Measurements from ENCODE around the gene GRB10. TPM values are rescaled to one million over a fixed set of nuclear protein-coding genes. Genes with fewer than 3 reads are reported as not detected.

Gene GRB10
- total RNA-seq, 4 donors from 2014 or later, result 8.8 to 55.7 (median 14.3) TPM

GRCh38 chr7:50662041-50662694, 120.5 kb downstream of the GRB10 start:
- 66% methylated on average over 4 of the region's 4 CpGs; no CpG with 5 or more reads in 1 of the 2 donors for WGBS, 2 donors (ENCODE audit: low coverage in 1 of 2)
- no peaks in the 10 kb centered on the region for H3K27me3 ChIP-seq
- H3K36me3 ChIP-seq, result no peaks in the 10 kb centered on the region
- DNase-seq, result no peak
- in situ Hi-C loops (cut with MboI; ENCODE audit: low pct_ligation_motif_present in 1 of 4, low pct_unique_long_range_greater_than_20kb in 1 of 4, low sequenced_read_pairs in 3 of 4) (loop anchor here in 3 of 4 donors (25.0 kb wide), 3 partner anchors 100 to 525 kb away; partner anchors contain the start of gene FIGNL1 (in 1 of the 3)), intact Hi-C loops (cut with DNase I; ENCODE audit: low total_unique reads) (no loop called here)
- no peak for TF ChIP-seq CTCF (IDR thresholded peaks at IDR 0.05)
- H3K9me3 ChIP-seq, result no peaks in the 10 kb centered on the region
- H3K4me3 ChIP-seq, result no peak overlapping the region
- H3K4me1 ChIP-seq, result peaks cover 3 to 31% (median 20%) of the 10 kb centered on the region in 4 donors
- H3K27ac ChIP-seq, result peak overlapping the region in 1 of 4 donors; percentile 50

- intact Hi-C loops (cut with DNase I; ENCODE audit: low total_unique reads), result no loop called here
- in situ Hi-C loops (cut with MboI; ENCODE audit: low pct_ligation_motif_present in 1 of 4, low pct_unique_long_range_greater_than_20kb in 1 of 4, low sequenced_read_pairs in 3 of 4), result loop anchor here in 3 of 4 donors (25.0 kb wide), 3 partner anchors 101 to 524 kb away; partner anchors contain the start of gene FIGNL1 (in 1 of the 3)
- Histone ChIP-seq H3K27me3 (no peaks in the 10 kb centered on the region), H3K4me3 (no peak overlapping the region), H3K27ac (peak overlapping the region in 2 of 4 donors; percentile 5 to 50), H3K9me3 (no peaks in the 10 kb centered on the region), H3K36me3 (no peaks in the 10 kb centered on the region), H3K4me1 (peaks cover 0 to 35% (median 21%) of the 10 kb centered on the region in 4 donors)
- DNase-seq, result no peak
- 45 to 57% methylated on average over 3 to 9 of the region's 9 CpGs for WGBS, 2 donors (ENCODE audit: low coverage in 1 of 2)
- TF ChIP-seq POLR2A (IDR thresholded peaks at IDR 0.05) (no peak), CTCF (IDR thresholded peaks at IDR 0.05) (no peak), EP300 (IDR thresholded peaks at IDR 0.05; ENCODE audit: low read depth) (no peak), POLR2AphosphoS5 (IDR thresholded peaks at IDR 0.05) (no peak)
Measured at GRCh38 chr7:50661345-50662040, 121.2 kb downstream of the GRB10 start.

- no peak for DNase-seq
- H3K27me3 ChIP-seq, result no peaks in the 10 kb centered on the region
- TF ChIP-seq CTCF (IDR thresholded peaks at IDR 0.05) (no peak), POLR2A (IDR thresholded peaks at IDR 0.05) (no peak), EP300 (IDR thresholded peaks at IDR 0.05; ENCODE audit: low read depth) (no peak), POLR2AphosphoS5 (IDR thresholded peaks at IDR 0.05) (no peak)
- intact Hi-C loops (cut with DNase I; ENCODE audit: low total_unique reads), result no loop called here
- no peaks in the 10 kb centered on the region for H3K9me3 ChIP-seq
- H3K36me3 ChIP-seq, result no peaks in the 10 kb centered on the region
- peaks cover 3 to 39% (median 20%) of the 10 kb centered on the region in 4 donors for H3K4me1 ChIP-seq
- H3K4me3 ChIP-seq, result no peak overlapping the region
- in situ Hi-C loops (cut with MboI; ENCODE audit: low pct_ligation_motif_present in 1 of 4, low pct_unique_long_range_greater_than_20kb in 1 of 4, low sequenced_read_pairs in 3 of 4), result loop anchor here in 3 of 4 donors (25.0 kb wide), 3 partner anchors 101 to 524 kb away; partner anchors contain the start of gene FIGNL1 (in 1 of the 3)
- no peak overlapping the region for H3K27ac ChIP-seq
- 85% methylated on average over 5 of the region's 5 CpGs; no CpG with 5 or more reads in 1 of the 2 donors for WGBS, 2 donors (ENCODE audit: low coverage in 1 of 2)
Measured at GRCh38 chr7:50660830-50661175, 121.9 kb downstream of the GRB10 start.

- WGBS, 2 donors (ENCODE audit: low coverage in 1 of 2), result 70 to 83% methylated on average over 11 to 30 of the region's 30 CpGs
- TF ChIP-seq EP300 (IDR thresholded peaks at IDR 0.05; ENCODE audit: low read depth), result no peak
- no peak for TF ChIP-seq POLR2AphosphoS5 (IDR thresholded peaks at IDR 0.05)
- no peak for TF ChIP-seq POLR2A (IDR thresholded peaks at IDR 0.05)
- TF ChIP-seq CTCF (IDR thresholded peaks at IDR 0.05), result no peak
- H3K27ac ChIP-seq, result no peak overlapping the region
- peak; percentile 44 for DNase-seq
- in situ Hi-C loops (cut with MboI; ENCODE audit: low pct_ligation_motif_present in 1 of 4, low pct_unique_long_range_greater_than_20kb in 1 of 4, low sequenced_read_pairs in 3 of 4), result loop anchor here in 3 of 4 donors (25.0 kb wide), 3 partner anchors 102 to 523 kb away; partner anchors contain the start of gene FIGNL1 (in 1 of the 3)
- no peaks in the 10 kb centered on the region for H3K9me3 ChIP-seq
- no peak overlapping the region for H3K4me3 ChIP-seq
- no peaks in the 10 kb centered on the region for H3K36me3 ChIP-seq
- H3K27me3 ChIP-seq, result no peaks in the 10 kb centered on the region
- peaks cover 8 to 39% (median 20%) of the 10 kb centered on the region in 4 donors for H3K4me1 ChIP-seq
- intact Hi-C loops (cut with DNase I; ENCODE audit: low total_unique reads), result no loop called here
Measured at GRCh38 chr7:50660040-50660829, 122.5 kb downstream of the GRB10 start.
